PFSK-1 (cell line): ENCODE results near the gene SORT1.

Experiments
- FOXP2 ChIP-seq: optimal IDR thresholded peaks from 2 replicates; pipeline ENCODE3; 2011; ENCODE audit warnings: borderline replicate concordance, control low read depth, inconsistent platforms; ENCODE audit not compliant: insufficient read depth; ENCODE audit errors: extremely low read length, extremely low read depth
- POLR2AphosphoS5 ChIP-seq: IDR thresholded peaks from 2 replicates; pipeline ENCODE4 v1.6.1; 2012; ENCODE audit warnings: low read depth, mild to moderate bottlenecking, control low read depth, low read length, moderate library complexity
- REST ChIP-seq, 2 experiments: IDR thresholded peaks; 2 replicates each; pipeline versions ENCODE4 v1.6.1 to v1.8.0; 2011 to 2012; ENCODE audit warnings: low read depth in 2 of 2, low read length in 2 of 2, control low read depth in 1 of 2, inconsistent platforms in 1 of 2, mild to moderate bottlenecking in 1 of 2, moderate library complexity in 1 of 2; ENCODE audit not compliant: insufficient read depth in 1 of 2
- SIN3A ChIP-seq: IDR thresholded peaks from 2 replicates; pipeline ENCODE4 v1.6.1; 2012; ENCODE audit warnings: mild to moderate bottlenecking, low read length, moderate library complexity, borderline replicate concordance; ENCODE audit not compliant: insufficient read depth
- TAF1 ChIP-seq: IDR thresholded peaks from 2 replicates; pipeline ENCODE4 v1.6.1; 2012; ENCODE audit warnings: low read length, control low read depth, borderline replicate concordance; ENCODE audit not compliant: insufficient read depth

The SORT1 gene

GRCh38 chr1:109263597-109264378, 133.9 kb downstream of the SORT1 start:
- TF ChIP-seq SIN3A (no peak), POLR2AphosphoS5 (no peak), FOXP2 (peak; percentile 92), REST (IDR thresholded peaks at IDR 0.05; ENCODE audit: insufficient read depth in 1 of 2, low read depth in 2 of 2, low read length in 2 of 2) (0 out of 4 replicates have a peak, but pooled peaks of 1 of the 2 experiments have one; percentile 9)

- TF ChIP-seq FOXP2 = no peak
- TF ChIP-seq SIN3A = no peak
- TF ChIP-seq TAF1 = no peak
- no peak for TF ChIP-seq POLR2AphosphoS5
- no peak for TF ChIP-seq REST (IDR thresholded peaks at IDR 0.05; ENCODE audit: insufficient read depth in 1 of 2, low read depth in 2 of 2, low read length in 2 of 2)
Measured at GRCh38 chr1:109263234-109263596, 134.5 kb downstream of the SORT1 start.

GRCh38 chr1:109262231-109263055, 135.3 kb downstream of the SORT1 start:
- TF ChIP-seq TAF1 (no peak), POLR2AphosphoS5 (no peak), FOXP2 (no peak), REST (IDR thresholded peaks at IDR 0.05; ENCODE audit: insufficient read depth in 1 of 2, low read depth in 2 of 2, low read length in 2 of 2) (no peak), SIN3A (no peak)

GRCh38 chr1:109261578-109261977, 136.1 kb downstream of the SORT1 start:
- no peak for TF ChIP-seq TAF1
- TF ChIP-seq SIN3A = no peak
- TF ChIP-seq REST (IDR thresholded peaks at IDR 0.05; ENCODE audit: insufficient read depth in 1 of 2, low read depth in 2 of 2, low read length in 2 of 2) = no peak
- TF ChIP-seq FOXP2 = no peak
- TF ChIP-seq POLR2AphosphoS5 = no peak
